Middle frontal gyrus (tissue), 1 donor: ENCODE data around the gene ADGB.
A peak's percentile ranks its signal among the peaks of the same experiment; 100 is the strongest.
"Not testable (repeated sequence)": the region's sequence is repeated elsewhere in the genome, so short reads cannot be mapped to it uniquely, and the experiment has no call there.

Experiments
- DNase-seq: peaks from one replicate; pipeline ENCODE4 v3.0.0-alpha.2; 2015; ENCODE audit warnings: low spot score; ENCODE audit errors: extremely low spot score

ADGB gene

DNA sequence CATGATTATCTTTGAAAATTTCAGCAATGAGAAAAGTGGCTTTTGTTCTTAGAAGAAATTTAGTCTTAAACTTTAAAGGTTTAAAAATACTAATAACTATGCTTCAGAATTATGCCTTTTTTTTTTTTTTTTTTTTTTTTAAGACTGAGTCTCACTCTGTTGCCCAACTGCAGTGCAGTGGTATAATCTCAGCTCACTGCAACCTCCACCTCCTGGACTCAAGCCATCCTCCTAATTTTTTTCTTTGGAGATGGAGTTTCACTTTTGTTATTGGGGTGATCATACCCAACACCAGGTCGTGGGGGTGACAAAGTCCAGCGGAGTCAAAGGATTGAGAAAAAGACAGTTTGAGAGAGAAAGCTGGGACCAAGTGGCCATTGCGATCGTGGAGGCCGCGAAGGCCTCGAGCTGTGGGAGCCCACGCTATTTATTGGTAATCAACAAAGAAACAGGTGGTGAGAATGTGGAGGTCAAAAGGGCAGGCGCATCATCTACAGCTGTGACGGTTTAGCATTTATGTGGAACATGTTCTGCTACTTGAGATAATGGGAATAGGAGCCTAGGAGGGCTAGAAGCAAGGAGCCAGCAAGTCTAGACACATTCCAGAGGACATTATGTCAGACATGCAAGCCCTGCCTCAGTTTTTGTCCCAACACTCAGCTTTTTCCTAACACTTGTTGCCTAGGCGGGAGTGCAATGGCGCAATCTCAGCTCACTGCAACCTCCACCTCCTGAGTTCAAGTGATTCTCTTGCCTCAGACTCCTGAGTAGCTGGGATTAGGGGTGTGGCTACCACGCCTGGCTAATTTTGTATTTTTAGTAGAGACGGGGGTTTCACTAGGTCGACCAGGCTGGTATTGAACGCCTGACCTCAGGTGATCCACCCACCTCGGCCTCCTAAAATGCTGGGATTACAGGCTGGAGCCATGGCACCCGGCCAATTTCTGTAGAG lies 217.0 kb downstream of the ADGB start:
- DNase-seq: not testable (repeated sequence)

DNA sequence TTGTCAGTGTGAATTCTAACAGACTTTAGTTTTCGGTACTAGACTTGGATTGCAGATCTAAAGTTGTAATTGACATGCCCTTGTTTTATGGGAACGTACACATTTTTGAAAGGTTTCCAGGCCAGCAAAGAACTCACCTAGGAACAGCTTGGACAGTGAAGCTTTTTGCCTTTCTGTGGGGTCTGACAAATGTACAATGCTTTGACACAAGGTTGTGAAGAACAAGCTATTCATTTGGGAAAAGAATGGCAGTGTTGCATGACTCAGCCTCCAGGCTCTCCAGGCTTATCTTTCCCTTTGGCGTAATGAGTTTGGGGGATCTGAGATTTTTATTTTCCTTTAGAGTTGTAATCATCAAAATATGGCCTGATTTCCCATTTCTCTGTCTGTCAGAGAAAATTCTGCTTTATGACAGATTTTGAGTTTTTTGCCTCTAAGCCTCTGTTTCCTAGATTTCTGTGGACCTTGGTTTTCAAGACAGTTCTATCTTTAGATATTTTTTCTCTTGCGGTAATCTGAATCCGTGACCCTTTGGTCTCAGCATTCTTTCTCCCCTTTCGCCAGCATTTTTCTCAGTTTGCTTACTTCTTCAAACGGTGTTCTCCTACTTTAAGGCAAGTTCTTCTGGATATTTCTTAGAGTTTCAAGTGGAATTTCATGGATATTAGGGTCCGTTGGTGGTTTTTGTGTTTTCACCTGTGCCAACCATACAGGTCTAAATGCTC lies 221.0 kb downstream of the ADGB start:
- DNase-seq: no peak

DNA sequence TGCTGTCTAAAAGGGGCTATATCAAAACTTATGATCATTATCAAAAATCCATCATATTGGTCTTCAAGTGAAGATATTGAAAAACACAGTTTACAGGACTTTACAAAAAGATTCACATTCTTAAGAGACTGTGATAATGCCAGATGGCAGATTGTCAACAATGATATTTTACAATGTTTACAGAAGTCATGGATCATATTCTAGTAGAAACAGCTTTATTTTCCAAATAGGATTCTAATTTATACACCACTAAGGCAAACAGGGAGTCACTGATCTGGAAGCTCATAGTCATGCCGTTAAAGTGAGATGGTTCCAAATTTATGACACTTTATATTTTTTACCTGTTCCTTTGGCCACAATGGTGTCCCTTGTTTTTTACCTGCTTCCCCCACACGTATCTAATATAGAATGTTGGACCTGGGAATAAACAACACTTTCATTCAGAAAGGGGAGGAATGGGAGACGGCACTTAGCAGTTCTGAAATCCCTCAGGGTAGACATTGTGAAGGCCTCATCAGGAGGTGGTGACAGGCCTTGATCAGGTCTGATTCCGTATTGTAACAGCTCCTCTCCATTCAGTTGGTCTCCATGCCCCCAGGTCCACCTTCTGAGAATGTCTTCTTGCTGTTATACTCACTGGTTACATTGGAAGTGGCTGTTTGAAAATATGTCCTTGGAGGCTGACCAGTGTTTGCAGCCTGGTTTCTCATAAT lies 228.6 kb downstream of the ADGB start:
- no peak for DNase-seq

DNA sequence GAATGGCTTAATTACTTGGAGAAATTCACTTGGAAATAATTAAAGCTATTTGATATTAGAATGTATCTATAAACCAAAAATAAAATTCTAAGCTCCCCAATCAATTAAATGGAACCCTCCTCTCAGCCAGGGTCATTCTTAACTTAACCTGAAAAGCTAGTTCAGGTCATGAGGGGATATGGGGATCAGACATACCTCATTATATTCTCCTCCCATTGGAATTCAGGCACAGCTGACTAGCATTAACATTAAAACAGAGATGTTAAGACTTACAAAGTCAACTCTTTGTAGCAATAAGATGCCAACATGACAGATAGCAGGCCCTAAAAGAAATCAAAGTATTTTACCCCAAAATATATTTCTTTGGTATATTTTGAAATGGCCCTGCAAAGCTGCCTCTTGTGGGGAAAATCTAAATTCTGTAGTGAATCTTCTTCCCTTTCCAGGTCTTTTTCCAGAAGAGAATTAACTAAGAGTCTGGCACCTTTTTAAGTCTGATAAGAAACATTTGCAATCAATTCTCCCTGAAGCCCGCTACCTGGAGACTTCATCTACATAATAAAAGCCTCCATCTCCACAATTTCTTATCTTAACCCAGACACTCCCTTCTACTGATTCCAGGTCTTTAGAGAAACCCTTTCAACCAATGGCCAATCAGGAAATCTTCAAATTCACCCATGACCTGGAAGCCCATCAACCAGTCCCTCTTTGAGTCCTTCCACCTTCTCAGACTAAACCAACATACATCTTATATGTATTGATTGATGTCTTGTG lies 231.2 kb downstream of the ADGB start:
- DNase-seq: no peak

DNA sequence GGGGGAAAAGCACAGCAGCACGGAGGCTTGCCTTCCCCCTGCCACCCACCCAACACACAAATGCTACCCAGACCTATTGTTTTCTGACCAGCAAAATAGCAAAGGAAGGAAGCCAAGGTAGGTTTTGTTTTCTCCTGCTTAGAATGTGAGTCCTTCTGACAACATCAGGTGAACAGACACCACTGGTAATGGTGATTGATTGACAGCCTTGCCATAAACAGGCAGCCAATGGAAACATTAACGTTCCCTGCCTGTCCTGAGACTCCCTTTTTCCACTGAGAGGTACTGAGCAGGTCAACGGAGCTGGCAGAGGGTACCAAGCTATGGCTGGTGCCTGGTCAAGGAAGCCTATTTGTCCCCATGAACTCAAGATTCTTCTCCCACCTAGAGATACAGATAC lies 234.4 kb downstream of the ADGB start:
- no peak for DNase-seq

DNA sequence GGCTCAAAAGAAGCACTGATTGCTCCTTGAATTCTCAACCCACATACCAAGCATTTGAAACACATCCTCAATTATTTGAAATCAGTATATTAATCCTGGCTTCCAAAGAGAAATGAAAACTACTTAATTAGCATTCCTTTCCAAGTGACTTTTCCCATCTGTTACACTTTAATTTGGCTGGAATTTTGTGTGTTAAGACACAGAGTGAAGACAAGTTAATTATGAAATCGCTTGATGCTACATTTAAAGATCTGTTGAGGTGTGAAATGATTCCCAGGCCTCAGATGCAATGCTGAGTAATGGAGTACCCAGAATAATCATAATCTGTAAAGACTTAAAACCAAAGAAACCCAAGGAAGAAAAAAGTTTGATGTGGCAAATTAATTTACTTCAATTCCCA lies 241.4 kb downstream of the ADGB start:
- no peak for DNase-seq

DNA sequence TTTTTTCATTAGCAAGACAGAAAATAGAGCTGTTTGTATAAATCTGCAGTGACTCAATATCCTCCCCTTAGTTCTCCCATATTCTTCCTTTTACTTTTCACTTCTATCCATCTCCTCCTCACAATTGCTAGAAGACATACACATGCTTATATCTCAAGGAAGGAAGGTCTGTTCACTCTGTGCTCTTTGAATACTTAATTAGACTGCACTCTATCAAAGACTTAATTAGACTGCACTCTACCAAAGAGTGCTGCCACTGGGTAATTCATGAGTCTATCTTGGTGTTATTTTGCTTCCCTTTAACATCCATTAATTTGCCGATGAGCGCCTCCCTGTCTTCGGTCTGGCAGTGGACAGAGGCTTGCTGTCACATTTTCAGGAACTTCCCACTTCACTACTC lies 241.9 kb downstream of the ADGB start:
- DNase-seq: no peak

DNA sequence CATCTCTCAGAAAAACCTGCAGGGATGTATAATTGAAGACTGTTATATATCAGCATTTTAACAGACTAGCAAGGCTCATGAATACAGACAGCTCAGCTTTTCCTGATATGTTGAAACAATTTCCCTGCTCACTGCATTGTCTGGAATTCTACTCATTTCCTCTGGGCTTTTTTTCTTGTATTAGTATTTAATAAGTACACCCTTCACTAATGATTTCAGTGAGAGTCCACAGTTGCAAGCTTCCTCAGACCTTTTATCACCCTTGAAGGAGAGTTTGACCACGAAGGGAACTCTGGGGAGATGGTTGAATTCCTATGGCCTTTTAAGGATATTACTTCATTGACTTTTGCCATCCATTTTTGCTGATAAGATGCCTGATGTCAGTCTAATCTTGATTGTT lies 248.7 kb downstream of the ADGB start:
- no peak for DNase-seq

DNA sequence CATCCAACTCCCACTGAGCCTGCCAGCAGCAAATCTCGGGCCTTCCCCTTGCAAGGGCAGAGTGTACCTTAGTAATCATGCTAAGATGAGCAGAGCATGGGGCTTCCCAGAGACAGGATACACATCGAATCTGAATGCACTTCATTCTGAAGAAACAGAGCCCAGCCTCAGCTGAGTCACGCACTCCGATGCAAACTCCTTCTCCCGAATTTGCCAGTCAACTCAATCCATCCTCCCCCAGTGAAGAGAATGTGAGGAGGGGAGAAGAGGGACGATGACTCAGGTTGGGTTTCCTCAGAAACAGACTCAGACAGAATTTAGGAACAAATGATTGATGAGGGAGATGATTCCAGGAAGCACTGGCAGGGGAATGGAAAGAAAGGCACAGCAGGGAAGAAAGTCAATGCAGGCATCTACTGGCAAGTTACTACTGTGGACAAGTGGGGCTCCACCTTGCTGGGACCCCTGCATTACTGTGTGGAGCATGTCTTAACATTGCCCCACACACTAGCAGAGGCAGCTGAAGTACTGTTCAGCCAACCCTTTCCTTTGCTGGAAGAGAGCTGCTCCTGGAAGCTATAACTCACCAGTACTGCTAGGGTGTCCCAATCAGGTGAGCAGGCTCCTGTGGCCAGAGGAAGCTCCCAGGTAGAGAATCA lies 251.6 kb downstream of the ADGB start:
- no peak for DNase-seq

DNA sequence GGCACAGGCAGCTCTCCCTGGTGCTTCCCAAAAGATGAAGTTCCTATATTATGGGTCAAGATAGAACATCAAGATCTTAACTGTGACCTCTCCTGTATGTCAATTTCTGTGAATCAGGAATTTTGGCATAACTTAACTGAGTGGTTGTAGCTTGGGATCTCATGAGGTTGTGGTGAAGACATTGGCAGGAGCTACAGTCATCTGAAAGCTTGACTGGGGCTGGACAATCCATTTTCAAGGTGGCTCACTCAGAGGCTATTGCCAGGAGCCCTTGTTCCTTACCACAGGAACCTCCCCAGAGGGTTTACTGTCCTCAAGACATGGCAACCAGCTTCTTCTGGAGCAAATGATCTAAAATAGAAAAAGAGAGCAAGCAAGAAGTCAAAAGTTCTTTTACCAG lies 252.2 kb downstream of the ADGB start:
- no peak for DNase-seq

DNA sequence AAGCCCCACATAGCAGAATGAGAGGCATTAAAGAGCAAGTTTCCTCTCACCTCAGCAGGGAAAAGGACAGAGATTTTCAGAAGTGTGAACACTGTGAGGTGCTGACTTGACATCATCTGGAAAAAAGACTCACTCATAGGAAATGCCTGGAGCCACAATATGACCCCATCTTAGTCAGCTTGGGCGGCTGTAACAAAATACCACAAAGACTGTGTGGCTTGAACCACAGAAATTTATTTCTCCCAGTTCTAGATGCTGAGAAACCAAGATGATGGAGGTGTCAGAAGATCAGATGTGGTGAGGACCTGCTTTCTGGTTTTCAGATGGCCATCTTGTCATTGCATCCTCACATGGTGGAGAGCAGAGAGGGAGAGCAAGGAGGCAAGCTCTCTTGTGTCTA lies 253.1 kb downstream of the ADGB start:
- DNase-seq: no peak

DNA sequence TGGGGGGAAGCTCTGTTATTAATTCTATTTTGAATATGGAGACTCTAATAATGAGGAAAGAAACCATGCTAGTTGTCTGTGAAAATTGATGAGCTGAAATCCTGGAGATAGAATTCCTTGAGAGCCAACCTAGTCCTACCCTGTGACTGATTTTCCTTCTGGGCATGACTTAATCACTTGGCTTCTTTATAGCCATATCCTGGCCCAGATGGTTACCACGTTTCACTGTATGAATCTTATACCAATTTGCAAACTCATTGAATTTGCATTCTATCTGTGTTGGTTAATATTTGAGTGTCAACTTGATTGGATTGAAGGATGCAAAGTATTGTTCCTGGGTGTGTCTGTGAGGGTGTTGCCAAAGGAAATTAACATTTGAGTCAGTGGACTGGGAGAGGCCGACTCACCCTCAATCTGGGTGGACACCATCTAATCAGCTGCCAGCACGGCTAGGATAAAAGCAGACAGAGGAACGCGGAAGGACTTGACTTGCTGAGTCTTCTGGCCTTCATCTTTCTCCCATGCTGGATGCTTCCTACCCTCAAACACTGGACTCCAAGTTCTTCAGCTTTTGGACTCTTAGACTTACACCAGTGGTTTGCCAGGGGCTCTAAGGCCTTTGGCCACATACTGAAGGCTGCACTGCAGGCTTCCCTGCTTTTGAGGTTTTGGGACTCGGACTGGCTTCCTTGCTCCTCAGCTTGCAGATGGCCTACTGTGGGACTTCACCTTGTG lies 255.9 kb downstream of the ADGB start:
- DNase-seq: not testable (repeated sequence)

DNA sequence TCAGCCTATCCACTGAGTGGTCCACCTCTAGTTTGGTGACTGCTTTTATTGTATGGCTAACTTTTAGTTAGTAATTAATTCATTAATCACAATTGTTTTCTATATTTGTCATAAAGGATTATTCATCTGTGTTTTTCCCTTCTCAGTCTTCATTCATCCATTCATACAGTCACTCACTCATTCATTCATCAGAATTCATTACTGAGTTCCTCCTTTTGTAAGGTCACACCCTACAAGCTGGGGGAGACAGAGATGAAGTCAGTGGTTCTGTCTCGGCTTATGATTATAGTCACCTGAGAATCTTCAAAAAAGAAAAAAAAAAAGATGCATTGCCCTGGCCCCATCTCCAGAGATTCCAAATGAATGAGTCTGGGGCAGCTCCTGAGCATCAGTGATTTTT lies 257.1 kb downstream of the ADGB start:
- DNase-seq: no peak

DNA sequence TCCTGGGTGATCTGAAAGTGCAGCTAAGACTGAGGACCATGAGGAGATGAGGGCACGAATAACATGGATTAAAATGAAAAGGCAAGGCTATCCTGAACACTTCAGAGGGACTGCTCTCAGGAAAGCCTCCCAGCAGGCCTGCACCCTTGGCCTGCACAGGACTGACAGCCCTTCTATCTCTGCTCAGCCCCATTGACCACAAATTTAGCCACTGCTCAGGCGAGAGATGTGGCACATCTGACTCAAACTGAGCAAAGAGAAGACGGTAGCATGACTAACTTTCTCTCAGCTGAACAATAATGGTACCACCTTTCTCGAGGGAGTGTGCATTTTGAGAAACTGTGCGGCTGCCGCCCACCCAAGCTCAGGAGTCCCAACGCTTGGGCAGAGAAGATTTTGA lies 257.5 kb downstream of the ADGB start:
- DNase-seq: no peak

DNA sequence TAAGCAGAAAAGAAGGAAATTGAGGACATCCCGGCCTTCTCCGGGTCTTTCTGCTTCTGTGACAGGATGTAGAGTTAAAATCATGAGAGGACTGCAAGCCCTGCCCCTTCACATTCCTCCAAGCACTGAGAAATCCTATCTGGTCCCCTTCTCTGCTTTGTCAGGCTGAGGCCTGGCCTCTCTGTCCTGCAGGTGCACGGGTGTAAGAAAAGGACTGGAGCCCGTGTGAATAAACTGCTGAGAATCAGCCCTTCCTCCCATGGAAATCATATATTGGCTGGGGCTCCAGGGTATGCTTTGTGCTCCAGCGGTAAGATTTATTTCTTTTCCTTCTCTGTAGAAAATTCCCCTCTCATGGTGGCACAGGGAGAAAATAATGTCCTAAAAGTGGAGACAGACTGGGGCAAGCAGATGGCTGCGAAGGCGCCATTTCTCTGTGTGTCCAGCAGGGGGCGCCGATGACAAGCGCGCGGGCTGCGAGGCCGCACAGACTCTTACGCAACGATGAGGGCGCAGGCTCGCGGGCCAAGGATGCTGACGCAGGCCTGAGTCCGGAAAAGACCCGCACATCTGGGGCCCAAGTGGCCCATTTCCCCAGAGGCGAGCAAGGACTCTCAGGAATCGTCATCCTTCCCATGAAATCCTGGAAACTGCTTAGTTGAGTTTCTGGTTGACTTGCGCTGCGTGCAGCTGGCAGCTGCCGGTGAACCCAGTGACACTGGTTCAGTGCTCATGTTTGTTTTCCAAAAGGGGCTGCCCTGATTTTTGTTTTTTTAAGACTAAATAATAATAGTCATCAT lies 258.6 kb downstream of the ADGB start:
- peak; percentile 73 for DNase-seq

DNA sequence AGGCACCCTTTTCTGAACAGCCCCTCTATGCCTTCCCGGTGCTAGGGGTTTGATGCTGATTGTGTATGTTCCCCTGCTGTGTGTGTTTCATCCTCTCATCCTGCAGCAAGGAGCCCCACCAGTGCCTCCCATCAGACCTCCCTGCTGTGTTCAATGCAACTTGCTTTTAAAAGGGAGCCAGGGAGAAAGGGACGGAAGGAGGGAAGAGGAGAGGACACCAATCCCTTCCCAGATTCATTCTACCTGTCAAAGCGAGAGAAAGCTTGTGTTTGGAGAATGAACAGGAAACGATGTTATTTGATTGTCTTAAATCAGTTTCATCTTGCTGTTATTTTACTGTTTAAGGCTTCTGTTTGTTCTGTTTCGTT lies 259.2 kb downstream of the ADGB start:
- no peak for DNase-seq

DNA sequence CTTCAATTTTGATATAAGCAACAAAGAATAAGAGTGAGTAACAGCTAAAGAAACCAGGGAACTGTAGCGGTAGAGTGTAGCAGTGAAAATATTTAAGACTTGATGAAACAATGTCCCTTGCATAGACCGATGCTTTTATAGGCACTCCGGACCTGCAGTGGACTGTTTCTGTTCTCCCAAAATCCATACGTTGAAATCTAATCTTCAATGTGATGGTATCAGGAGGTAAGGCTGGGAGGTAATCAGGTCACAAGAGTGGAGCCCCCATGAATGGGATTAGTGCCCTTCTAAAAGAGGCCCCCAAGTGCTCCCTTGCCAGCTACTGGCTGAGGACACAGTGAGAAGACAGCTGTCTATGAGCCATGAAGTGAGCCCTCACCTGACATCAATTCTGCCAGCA lies 260.4 kb downstream of the ADGB start:
- no peak for DNase-seq

DNA sequence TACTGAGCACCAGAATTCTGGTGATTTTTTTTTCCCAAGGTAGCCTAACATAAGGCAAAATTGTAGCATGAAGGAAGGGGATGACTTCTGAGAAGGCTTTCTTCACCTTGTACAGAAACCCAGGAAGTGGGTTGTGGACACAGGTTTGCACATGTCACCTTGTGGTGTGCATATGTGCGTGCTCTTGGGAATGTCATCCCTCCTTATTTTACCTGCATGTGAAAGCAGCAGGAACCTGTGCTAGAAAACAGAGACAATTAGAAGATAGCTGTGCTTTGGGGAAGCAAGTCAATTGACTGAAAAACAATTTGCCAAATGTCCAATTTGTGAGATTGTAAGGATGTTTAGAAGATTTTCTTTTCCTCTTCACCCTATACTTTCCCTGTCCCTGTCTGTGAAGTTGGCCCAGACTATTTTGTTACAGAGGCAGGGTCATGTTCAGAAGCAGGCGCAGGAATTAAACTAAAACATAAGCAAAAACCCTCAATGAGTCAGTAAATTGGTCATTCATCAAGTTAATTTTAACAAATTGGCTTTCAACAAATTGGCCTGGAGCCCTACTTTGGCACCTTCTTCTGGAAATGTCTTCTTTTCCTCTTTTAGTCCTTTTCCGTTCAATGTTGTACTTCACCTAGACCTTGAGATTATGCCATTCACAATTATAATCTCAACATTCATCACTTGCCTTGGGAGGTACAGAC lies 261.2 kb downstream of the ADGB start:
- no peak for DNase-seq

DNA sequence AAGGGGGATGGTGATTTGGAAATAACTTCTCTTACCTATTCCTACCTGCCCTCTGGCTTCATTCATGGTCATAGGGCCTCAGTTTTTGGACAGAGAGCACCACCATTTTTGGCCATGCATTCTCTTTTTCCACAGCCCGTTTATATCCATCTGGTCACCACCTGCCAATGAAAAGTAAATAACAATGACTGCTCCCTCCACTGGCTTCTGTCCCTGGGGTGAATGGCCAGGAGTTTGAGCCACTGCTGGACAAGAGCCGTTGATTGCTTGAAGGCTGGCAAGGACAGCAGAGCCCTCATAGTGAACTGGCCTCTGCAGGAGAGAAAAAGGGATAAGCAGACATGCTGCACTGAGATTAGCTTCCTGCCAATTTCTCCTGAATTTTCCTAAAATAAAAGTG lies 261.8 kb downstream of the ADGB start:
- no peak for DNase-seq
